Common myeloid progenitor, CD34-positive (primary cell): ENCODE measurements around the gene SH3PXD2B.

ENCODE experiments used
- CTCF ChIA-PET: fragments of 350-600 bp; sonication (Branson Sonifier 250); formaldehyde crosslinking; loops from one replicate; lab custom pipeline; 2021; ENCODE audit warnings: antibody characterized with exemption; lab: Charles Lee
- POLR2A ChIA-PET: fragments of 350-600 bp; sonication (Branson Sonifier 250); formaldehyde crosslinking; loops from one replicate; lab custom pipeline; 2021; ENCODE audit warnings: antibody characterized with exemption; lab: Charles Lee
- DNase-seq, 3 donors: peaks; one replicate each; pipeline versions ENCODE4 v3.0.0 to v3.0.0-alpha.2; 2013
- H3K27ac ChIP-seq, 2 experiments: 1 replicate in 1 of 2; 2 replicates in 1 of 2; pipeline ENCODE4 v1.7.0; 2013; ENCODE audit warnings: inconsistent platforms in 2 of 2, low read length in 2 of 2, mild to moderate bottlenecking in 2 of 2, low read depth in 1 of 2, moderate library complexity in 1 of 2; ENCODE audit not compliant: severe bottlenecking in 2 of 2, insufficient read depth in 1 of 2, poor library complexity in 1 of 2
- H3K27me3 ChIP-seq, 5 experiments: replicated peaks in 2 of 5; 1 replicate in 3 of 5; 2 replicates in 2 of 5; pipeline versions ENCODE4 v1.6.1 to v1.7.0; 2013; ENCODE audit warnings: low read length in 4 of 5, mild to moderate bottlenecking in 2 of 5, moderate library complexity in 2 of 5, inconsistent platforms in 1 of 5; ENCODE audit not compliant: insufficient read depth in 5 of 5, control insufficient read depth in 4 of 5
- H3K36me3 ChIP-seq, 4 experiments: 1 replicate in 2 of 4; 2 replicates in 2 of 4; pipeline versions ENCODE4 v1.6.1 to v1.7.0; 2013; ENCODE audit warnings: low read length in 3 of 4, control low read depth in 1 of 4, mild to moderate bottlenecking in 1 of 4; ENCODE audit not compliant: control insufficient read depth in 4 of 4, insufficient read depth in 4 of 4
- H3K4me1 ChIP-seq, 4 experiments: 1 replicate in 3 of 4; 2 replicates in 1 of 4; pipeline versions ENCODE4 v1.6.1 to v1.7.1; 2013; ENCODE audit warnings: low read length in 3 of 4, mild to moderate bottlenecking in 3 of 4, control low read depth in 1 of 4, inconsistent platforms in 1 of 4, moderate library complexity in 1 of 4; ENCODE audit not compliant: control insufficient read depth in 4 of 4, insufficient read depth in 4 of 4; ENCODE audit errors: control extremely low read depth in 1 of 4
- H3K4me3 ChIP-seq, 7 experiments: 1 replicate in 4 of 7; 2 replicates in 3 of 7; pipeline versions ENCODE4 v1.5.1 to v1.7.0; 2013; ENCODE audit warnings: mild to moderate bottlenecking in 7 of 7, low read length in 6 of 7, moderate library complexity in 6 of 7, inconsistent platforms in 2 of 7, low read depth in 2 of 7, control low read depth in 1 of 7; ENCODE audit not compliant: insufficient read depth in 4 of 7, control insufficient read depth in 1 of 7; ENCODE audit errors: extremely low read depth in 1 of 7
- H3K9me3 ChIP-seq, 5 experiments: 1 replicate in 4 of 5; 2 replicates in 1 of 5; pipeline versions ENCODE4 v1.6.1 to v1.7.1; 2013; ENCODE audit warnings: low read length in 4 of 5, mild to moderate bottlenecking in 2 of 5, inconsistent platforms in 1 of 5, low read depth in 1 of 5, moderate library complexity in 1 of 5; ENCODE audit not compliant: control insufficient read depth in 4 of 5, insufficient read depth in 2 of 5; ENCODE audit errors: control extremely low read depth in 1 of 5
- WGBS: methylation state at CpG from one replicate; pipeline ENCODE4 v1.1.5; 2013; ENCODE audit not compliant: insufficient coverage; 5-methylcytosine and 5-hydroxymethylcytosine counted together

The SH3PXD2B gene

DNA sequence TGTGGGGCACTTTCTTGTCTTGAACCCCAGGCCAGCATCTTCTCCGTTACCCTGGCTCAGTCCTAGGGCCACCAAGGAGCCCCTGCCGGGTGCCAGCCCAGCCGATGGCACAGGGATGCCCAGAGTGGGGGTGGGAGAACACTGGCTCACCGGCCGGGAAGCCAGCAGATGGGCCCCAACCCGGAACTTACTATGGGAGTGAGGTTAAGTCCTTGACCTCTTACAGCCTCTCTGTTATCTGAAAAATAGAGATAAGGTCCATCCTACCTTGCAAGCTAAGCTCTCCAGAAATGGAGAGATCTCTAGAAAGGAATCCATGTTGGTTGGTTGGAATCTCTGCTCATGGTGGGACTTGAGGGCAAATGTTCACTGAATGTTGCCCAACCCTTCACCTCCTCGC, 20.8 kb downstream of the SH3PXD2B start:
- WGBS = 97% methylated on average over 7 of the region's 7 CpGs
- POLR2A ChIA-PET = no interaction called here
- CTCF ChIA-PET = interaction anchor here (2.4 kb wide), 1 partner anchor 18 kb away, joined by 10 read pairs; no protein-coding TSS in a partner anchor

DNA sequence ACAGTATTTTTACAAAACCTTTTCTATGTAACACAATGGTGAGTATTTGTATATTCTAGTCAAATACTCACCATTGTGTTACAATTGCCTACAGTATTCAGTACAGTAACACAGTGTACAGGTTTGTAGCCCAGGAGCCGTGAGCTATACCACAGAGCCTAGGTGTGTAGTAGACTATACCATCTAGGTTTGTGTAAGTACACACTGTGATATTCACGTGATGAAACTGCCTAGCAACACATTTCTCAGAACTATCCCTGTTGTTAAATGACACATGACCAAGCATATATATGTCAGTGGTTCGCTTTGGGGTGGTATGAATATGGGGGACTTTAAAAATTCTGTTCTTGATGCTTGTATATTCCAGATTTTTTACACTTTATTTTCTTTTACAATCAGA, 21.3 kb downstream of the SH3PXD2B start:
- POLR2A ChIA-PET = no interaction called here
- no peak overlapping the region for H3K27ac ChIP-seq
- peaks cover 0 to 19% (median 15%) of the 10 kb centered on the region in 4 experiments for H3K4me1 ChIP-seq
- no peaks in the 10 kb centered on the region for H3K36me3 ChIP-seq
- no peak for DNase-seq
- H3K27me3 ChIP-seq = peaks cover 0 to 15% (median 4%) of the 10 kb centered on the region in 5 experiments
- 100% methylated on average over 1 of the region's 3 CpGs for WGBS
- H3K9me3 ChIP-seq = peaks cover 0 to 5% (median 0%) of the 10 kb centered on the region in 5 experiments
- CTCF ChIA-PET = interaction anchor here (2.4 kb wide), 1 partner anchor 18 kb away, joined by 10 read pairs; no protein-coding TSS in a partner anchor
- H3K4me3 ChIP-seq = no peak overlapping the region

More for the DNA sequence above, 20.8 kb downstream of the SH3PXD2B start:
- H3K4me3 ChIP-seq = no peak overlapping the region
- H3K9me3 ChIP-seq = peaks cover 0 to 3% (median 0%) of the 10 kb centered on the region in 5 experiments
- no peak overlapping the region for H3K27ac ChIP-seq
- no peaks in the 10 kb centered on the region for H3K36me3 ChIP-seq
- no peak for DNase-seq
- H3K27me3 ChIP-seq = peaks cover 0 to 15% (median 4%) of the 10 kb centered on the region in 5 experiments
- H3K4me1 ChIP-seq = peaks cover 0 to 20% (median 18%) of the 10 kb centered on the region in 4 experiments

DNA sequence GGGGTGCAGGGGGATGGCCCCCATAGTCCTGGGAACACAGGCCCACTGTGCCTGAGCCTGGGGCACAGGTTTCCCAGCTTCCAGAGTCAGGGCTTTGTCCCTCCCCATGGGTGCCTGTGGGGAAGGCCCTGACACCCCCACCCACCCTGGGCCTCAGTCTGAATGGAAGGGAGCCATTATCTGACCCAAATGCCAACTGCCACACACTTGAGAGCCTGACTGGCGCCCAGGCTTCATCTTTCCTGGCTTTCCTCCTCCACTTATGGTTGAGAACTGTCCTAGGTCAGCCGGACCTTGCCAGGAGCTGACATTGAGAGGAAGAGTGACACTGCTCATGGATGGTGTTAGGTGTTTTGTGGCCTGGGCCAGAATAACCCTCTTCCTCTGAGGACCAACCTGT, 24.0 kb downstream of the SH3PXD2B start:
- CTCF ChIA-PET = interaction anchor here (0.6 to 1.5 kb wide), 3 partner anchors 10 to 41 kb away, joined by 3 to 5 read pairs (median 4); no protein-coding TSS in a partner anchor
- Histone ChIP-seq H3K36me3 (no peaks in the 10 kb centered on the region), H3K9me3 (peaks cover 0 to 5% (median 0%) of the 10 kb centered on the region in 5 experiments), H3K4me1 (peaks cover 0 to 11% (median 7%) of the 10 kb centered on the region in 4 experiments), H3K4me3 (no peak overlapping the region), H3K27ac (no peak overlapping the region), H3K27me3 (peaks cover 0 to 26% (median 7%) of the 10 kb centered on the region in 5 experiments)
- WGBS = no CpG with 5 or more reads among the region's 2 CpGs
- POLR2A ChIA-PET = no interaction called here
- no peak for DNase-seq

DNA sequence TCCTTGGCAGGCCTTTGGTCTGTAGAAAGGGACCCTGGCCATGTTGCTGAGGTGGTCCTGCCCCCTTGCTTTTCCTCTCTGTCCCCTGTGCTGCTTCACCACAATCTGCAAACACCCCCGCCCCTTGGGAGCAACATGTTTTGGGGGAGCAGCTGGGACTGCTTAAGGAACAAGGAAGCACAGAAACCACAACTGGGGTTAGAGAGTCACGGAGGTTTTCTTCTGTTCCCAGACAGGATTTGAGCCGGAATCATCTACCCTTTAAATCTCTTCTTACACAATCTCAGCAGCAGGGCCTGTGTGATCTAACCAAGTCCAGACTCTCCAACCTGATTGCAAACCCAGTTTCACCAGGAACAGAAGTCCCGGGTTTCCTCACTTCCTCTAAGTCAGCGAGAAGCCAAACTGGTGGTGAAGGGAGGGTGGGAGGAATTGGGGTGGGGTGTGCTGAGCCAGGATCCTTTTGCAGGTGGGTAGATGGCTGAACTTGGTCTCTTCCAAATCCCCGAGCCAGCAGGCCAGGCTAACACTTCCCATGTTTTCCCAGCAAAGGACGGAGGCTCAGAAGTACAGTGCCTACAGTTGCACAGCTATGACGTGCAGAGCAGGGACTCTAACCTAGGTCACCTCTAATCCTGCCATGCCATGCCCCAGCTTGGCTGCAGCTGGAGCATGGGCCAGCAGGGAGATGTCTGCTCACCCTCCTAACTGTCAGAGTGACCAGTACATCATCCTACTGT, 25.0 kb downstream of the SH3PXD2B start:
- no peak overlapping the region for H3K4me3 ChIP-seq
- peaks cover 0 to 11% (median 7%) of the 10 kb centered on the region in 4 experiments for H3K4me1 ChIP-seq
- H3K9me3 ChIP-seq = peaks cover 0 to 5% (median 0%) of the 10 kb centered on the region in 5 experiments
- no peaks in the 10 kb centered on the region for H3K36me3 ChIP-seq
- 0% methylated on average over 2 of the region's 8 CpGs for WGBS
- ChIA-PET CTCF (interaction anchor here (1.0 to 1.1 kb wide), 2 partner anchors 8 to 21 kb away, joined by 3 to 5 read pairs; no protein-coding TSS in a partner anchor), POLR2A (no interaction called here)
- no peak for DNase-seq
- H3K27me3 ChIP-seq = peaks cover 0 to 26% (median 10%) of the 10 kb centered on the region in 5 experiments
- no peak overlapping the region for H3K27ac ChIP-seq

DNA sequence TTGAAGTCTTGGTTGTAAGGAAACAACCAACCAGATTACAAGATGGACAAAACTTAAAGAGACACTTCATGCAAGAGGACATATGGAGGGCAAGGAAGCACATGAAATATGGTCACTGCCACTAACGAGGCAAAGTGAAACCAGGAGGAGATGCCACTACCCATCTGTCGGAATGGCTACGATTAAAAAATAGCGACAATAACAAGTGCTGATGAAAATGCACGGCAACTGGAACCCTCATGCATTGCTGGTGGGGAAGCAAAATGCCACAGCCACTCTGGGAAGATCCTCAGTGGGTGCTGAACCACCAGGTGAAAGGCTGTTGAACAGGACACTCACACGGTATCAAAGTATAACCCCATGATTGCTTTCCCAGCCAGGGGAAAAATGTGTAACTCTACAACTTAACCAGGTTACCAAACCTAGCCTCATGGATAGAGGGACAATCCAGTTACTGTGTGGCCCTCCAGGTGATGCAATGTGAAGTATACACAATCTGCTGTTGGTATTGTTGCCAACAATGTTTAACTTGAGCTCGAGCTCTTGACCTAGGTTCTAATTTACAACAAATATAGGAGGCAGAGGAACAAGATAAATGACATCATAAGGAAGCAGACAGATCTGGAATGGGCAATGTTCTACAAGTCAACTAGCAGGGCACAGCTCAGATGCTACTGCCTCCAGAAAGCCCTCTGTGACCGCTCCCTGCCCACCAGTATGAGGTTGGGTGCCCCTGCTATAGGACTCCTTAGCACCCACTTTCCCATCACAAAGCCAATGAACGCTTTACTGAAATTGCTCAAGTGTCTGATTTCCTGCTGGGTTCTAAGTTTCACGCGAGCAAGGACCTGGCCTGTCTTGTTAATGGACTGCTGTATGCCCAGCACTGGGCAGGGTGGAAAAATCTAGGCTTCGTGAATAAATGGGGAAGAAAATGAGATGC, 25.8 kb downstream of the SH3PXD2B start:
- Histone ChIP-seq H3K4me3 (no peak overlapping the region), H3K36me3 (no peaks in the 10 kb centered on the region), H3K4me1 (peaks cover 0 to 11% (median 7%) of the 10 kb centered on the region in 4 experiments), H3K27ac (no peak overlapping the region), H3K27me3 (peaks cover 0 to 26% (median 10%) of the 10 kb centered on the region in 5 experiments), H3K9me3 (peaks cover 0 to 5% (median 0%) of the 10 kb centered on the region in 5 experiments)
- ChIA-PET CTCF (interaction anchor here (1.0 kb wide), 1 partner anchor 9 kb away, joined by 3 read pairs; no protein-coding TSS in a partner anchor), POLR2A (no interaction called here)
- DNase-seq = no peak
- WGBS = 82% methylated on average over 11 of the region's 12 CpGs

DNA sequence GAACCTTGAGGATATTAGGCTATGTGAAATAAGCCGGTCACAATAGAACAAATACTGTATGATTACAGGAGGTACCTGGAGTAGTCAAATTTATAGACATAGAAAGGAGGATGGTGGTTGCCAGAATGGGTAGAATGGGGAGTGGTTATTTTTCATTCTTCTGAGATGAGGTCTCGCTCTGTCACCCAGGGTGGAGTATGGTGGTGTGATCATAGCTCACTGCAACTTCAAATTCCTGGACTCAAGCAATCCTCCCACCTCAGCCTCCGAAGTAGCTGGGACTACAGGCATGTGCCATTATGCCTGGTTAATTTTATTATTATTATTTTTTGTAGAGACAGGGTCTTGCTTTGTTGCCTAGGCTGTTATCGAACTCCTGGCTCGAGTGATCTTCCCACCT, 27.1 kb downstream of the SH3PXD2B start:
- CTCF ChIA-PET = interaction anchor here (0.6 to 1.3 kb wide), 3 partner anchors 24 to 191 kb away, joined by 3 read pairs; no protein-coding TSS in a partner anchor
- WGBS = 100% methylated on average over 3 of the region's 5 CpGs
- H3K36me3 ChIP-seq = no peaks in the 10 kb centered on the region
- no peak for DNase-seq
- H3K4me1 ChIP-seq = peaks cover 0 to 11% (median 7%) of the 10 kb centered on the region in 4 experiments
- peaks cover 0 to 5% (median 0%) of the 10 kb centered on the region in 5 experiments for H3K9me3 ChIP-seq
- no peak overlapping the region for H3K27ac ChIP-seq
- no peak overlapping the region for H3K4me3 ChIP-seq
- H3K27me3 ChIP-seq = peaks cover 0 to 26% (median 10%) of the 10 kb centered on the region in 5 experiments
- POLR2A ChIA-PET = no interaction called here
